GM03348 (cell line): Measurements from ENCODE around the gene MPDU1.

ENCODE experiments used
- DNase-seq: peaks from one replicate; pipeline ENCODE4 v3.0.0; 2012; ENCODE audit warnings: low spot score

Gene MPDU1

GRCh38 chr17:7560172-7561027 lies 23.3 kb upstream of the MPDU1 start:
- peak; percentile 80 for DNase-seq

GRCh38 chr17:7561028-7561575 lies 22.6 kb upstream of the MPDU1 start:
- DNase-seq = peak; percentile 92

- peak; percentile 99 for DNase-seq
These were observed 22.0 kb upstream of the MPDU1 start, which contains the start of gene SENP3 for GRCh38 chr17:7561589-7562207. Gene SENP3 (plus strand): TSS chr17:7561919. CDS start chr17:7563077, 1,158 bp downstream.

- no peak for DNase-seq
These were observed 21.4 kb upstream of the MPDU1 start for GRCh38 chr17:7562208-7562605.

- DNase-seq = no peak
These were observed 20.4 kb upstream of the MPDU1 start for GRCh38 chr17:7563115-7563869.

GRCh38 chr17:7569571-7569970 lies 14.1 kb upstream of the MPDU1 start:
- DNase-seq = no peak

GRCh38 chr17:7570351-7570750 lies 13.3 kb upstream of the MPDU1 start:
- DNase-seq = no peak

- DNase-seq = no peak
These were observed 11.4 kb upstream of the MPDU1 start for GRCh38 chr17:7572338-7572587.

GRCh38 chr17:7572588-7573323 lies 10.9 kb upstream of the MPDU1 start:
- peak; percentile 99 for DNase-seq

GRCh38 chr17:7573324-7574080 lies 10.2 kb upstream of the MPDU1 start:
- peak; percentile 94 for DNase-seq

- DNase-seq = no peak
These were observed 9.3 kb upstream of the MPDU1 start for GRCh38 chr17:7574176-7574953.

- DNase-seq = no peak
These were observed 8.2 kb upstream of the MPDU1 start for GRCh38 chr17:7575481-7575883.

GRCh38 chr17:7575959-7576358 lies 7.7 kb upstream of the MPDU1 start:
- DNase-seq = no peak

GRCh38 chr17:7576432-7576937 lies 7.2 kb upstream of the MPDU1 start:
- DNase-seq = no peak

GRCh38 chr17:7577327-7578199 lies 6.1 kb upstream of the MPDU1 start:
- DNase-seq = no peak

- DNase-seq = peak; percentile 88
These were observed 4.4 kb upstream of the MPDU1 start, which contains the start of gene CD68 for GRCh38 chr17:7579001-7579833. Gene CD68 (plus strand): TSS chr17:7579638. CDS start chr17:7579678, 40 bp downstream.

- no peak for DNase-seq
These were observed 3.6 kb upstream of the MPDU1 start for GRCh38 chr17:7579834-7580603.
